Measurements from ENCODE around the gene DENND5B. TPM values are rescaled to one million over a fixed set of nuclear protein-coding genes. Genes with fewer than 3 reads are reported as not detected.

DENND5B gene
- total and polyA plus RNA-seq, 11 donors = 8.2 to 58.9 (median 44.0) TPM

DNA sequence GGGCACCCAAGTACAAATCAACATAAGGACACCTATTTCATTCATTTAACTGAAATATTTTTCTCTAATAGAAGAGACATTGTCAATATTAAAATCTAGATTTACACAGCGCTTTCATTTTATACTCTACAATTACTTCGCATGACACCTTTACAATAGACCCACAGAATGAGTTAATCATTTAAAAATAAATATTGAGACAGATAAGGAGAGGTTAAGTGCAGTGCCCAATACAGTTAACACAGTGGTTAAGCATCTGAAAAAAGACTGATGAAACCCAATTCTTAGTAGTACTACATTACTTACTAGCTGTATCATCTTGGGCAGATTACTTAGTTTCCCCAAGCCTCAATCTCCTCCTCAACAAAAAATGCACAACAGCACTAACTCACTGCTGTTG lies 116.2 kb downstream of the DENND5B start:
- peaks cover 0 to 15% (median 4%) of the 10 kb centered on the region in 9 donors for H3K36me3 ChIP-seq
- no peak overlapping the region for H3K4me3 ChIP-seq
- no peak for ATAC-seq
- intact Hi-C loops (cut with DNase I) = loop anchor here in 2 of 10 donors (10.0 kb wide), 2 partner anchors 110 to 160 kb away; no protein-coding TSS in a partner anchor
- peaks cover 0 to 18% (median 2%) of the 10 kb centered on the region in 12 donors for H3K4me1 ChIP-seq
- DNase-seq = no peak
- no peaks in the 10 kb centered on the region for H3K27me3 ChIP-seq
- 82 to 90% (median 85%) methylated on average over 2 of the region's 2 CpGs for WGBS, 4 donors
- TF ChIP-seq, protein P1, sequence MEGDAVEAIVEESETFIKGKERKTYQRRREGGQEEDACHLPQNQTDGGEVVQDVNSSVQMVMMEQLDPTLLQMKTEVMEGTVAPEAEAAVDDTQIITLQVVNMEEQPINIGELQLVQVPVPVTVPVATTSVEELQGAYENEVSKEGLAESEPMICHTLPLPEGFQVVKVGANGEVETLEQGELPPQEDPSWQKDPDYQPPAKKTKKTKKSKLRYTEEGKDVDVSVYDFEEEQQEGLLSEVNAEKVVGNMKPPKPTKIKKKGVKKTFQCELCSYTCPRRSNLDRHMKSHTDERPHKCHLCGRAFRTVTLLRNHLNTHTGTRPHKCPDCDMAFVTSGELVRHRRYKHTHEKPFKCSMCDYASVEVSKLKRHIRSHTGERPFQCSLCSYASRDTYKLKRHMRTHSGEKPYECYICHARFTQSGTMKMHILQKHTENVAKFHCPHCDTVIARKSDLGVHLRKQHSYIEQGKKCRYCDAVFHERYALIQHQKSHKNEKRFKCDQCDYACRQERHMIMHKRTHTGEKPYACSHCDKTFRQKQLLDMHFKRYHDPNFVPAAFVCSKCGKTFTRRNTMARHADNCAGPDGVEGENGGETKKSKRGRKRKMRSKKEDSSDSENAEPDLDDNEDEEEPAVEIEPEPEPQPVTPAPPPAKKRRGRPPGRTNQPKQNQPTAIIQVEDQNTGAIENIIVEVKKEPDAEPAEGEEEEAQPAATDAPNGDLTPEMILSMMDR (IDR thresholded peaks at IDR 0.05) = no peak
- no peak for TF ChIP-seq POLR2A (IDR thresholded peaks at IDR 0.05)
- H3K9me3 ChIP-seq = no peaks in the 10 kb centered on the region
- H3K27ac ChIP-seq = no peak overlapping the region

DNA sequence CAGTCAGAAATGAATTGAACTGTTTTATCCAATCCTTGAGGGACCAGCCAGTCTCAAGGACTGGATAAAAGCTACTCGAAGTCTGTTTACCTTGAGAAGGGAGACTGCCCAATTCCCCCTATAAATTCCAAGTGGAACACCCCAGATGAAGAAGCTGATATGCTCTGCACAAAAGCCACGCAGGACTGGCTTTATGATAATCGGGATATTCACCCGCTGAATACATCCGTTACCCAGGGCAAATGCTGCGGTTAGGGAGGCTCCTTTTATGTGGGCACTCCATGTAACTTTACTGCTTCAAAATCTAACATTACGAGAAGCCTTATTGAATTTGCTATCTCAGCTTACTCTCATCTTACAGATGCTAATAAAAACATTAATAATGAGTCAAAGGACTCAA lies 119.1 kb downstream of the DENND5B start:
- WGBS, 4 donors = 94 to 99% (median 96%) methylated on average over 7 of the region's 7 CpGs
- intact Hi-C loops (cut with DNase I) = loop anchor here in 2 of 10 donors (10.0 kb wide), 2 partner anchors 113 to 163 kb away; no protein-coding TSS in a partner anchor
- ATAC-seq = no peak
- Histone ChIP-seq H3K36me3 (no peaks in the 10 kb centered on the region), H3K4me1 (peaks cover 0 to 11% (median 0%) of the 10 kb centered on the region in 12 donors), H3K27ac (no peak overlapping the region), H3K27me3 (no peaks in the 10 kb centered on the region), H3K4me3 (no peak overlapping the region), H3K9me3 (no peaks in the 10 kb centered on the region)
- no peak for DNase-seq
- TF ChIP-seq POLR2A (IDR thresholded peaks at IDR 0.05) = no peak
- TF ChIP-seq, protein P1 (IDR thresholded peaks at IDR 0.05) = no peak

DNA sequence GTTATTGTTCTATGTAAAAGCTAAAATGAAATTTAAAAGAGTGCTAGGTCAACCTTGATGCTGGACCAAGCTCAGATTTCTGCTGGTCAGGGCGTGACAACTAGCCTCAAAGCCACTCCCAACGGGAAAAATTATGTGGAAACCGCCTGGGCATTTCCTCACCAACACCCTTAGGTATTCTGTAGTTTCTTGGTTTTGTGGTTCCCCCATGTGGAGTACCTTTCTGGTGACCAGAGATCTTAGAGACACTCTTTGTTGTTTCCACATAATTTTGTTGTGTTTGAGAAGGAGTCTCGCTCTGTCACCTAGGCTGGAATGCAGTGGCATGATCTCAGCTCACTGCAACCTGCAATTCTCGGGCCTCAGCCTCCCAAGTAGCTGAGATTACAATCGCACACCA lies 119.9 kb downstream of the DENND5B start:
- Histone ChIP-seq H3K4me3 (no peak overlapping the region), H3K27me3 (no peaks in the 10 kb centered on the region), H3K9me3 (no peaks in the 10 kb centered on the region), H3K36me3 (no peaks in the 10 kb centered on the region), H3K4me1 (peaks cover 0 to 11% (median 0%) of the 10 kb centered on the region in 12 donors), H3K27ac (no peak overlapping the region)
- ATAC-seq (no peak), DNase-seq (no peak)
- TF ChIP-seq, protein P1 (IDR thresholded peaks at IDR 0.05) = no peak
- no peak for TF ChIP-seq POLR2A (IDR thresholded peaks at IDR 0.05)
- intact Hi-C loops (cut with DNase I) = loop anchor here in 2 of 10 donors (10.0 kb wide), 2 partner anchors 114 to 164 kb away; no protein-coding TSS in a partner anchor
- 77 to 95% (median 82%) methylated on average over 6 of the region's 6 CpGs for WGBS, 4 donors

DNA sequence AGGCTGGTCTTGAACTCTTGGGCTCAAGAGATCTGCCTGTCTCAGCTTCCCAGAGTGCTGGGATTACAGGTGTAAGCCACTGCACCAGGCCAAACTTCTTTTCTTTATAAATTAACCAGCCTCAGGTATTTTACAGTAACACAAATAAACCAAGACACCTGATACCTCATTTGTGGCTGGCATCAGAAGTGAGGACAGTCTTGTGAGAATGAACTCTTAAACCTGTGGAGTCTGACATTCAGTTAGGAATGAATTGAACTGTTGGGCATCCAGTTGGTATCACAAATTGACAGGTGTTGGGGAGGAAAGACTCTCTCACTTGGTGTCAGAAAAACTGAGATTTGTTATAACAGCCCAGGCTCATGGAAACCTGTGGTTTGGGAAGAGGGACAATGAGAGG lies 120.5 kb downstream of the DENND5B start:
- Histone ChIP-seq H3K27ac (no peak overlapping the region), H3K4me1 (peaks cover 0 to 10% (median 0%) of the 10 kb centered on the region in 12 donors), H3K27me3 (no peaks in the 10 kb centered on the region), H3K4me3 (no peak overlapping the region), H3K9me3 (no peaks in the 10 kb centered on the region), H3K36me3 (no peaks in the 10 kb centered on the region)
- TF ChIP-seq, protein P1 (IDR thresholded peaks at IDR 0.05) = no peak
- no peak for TF ChIP-seq POLR2A (IDR thresholded peaks at IDR 0.05)
- DNase-seq = no peak
- no peak for ATAC-seq
- intact Hi-C loops (cut with DNase I) = loop anchor here in 2 of 10 donors (10.0 kb wide), 2 partner anchors 114 to 164 kb away; no protein-coding TSS in a partner anchor

Measured in heart left ventricle (tissue), 16 donors.